MM.1S (cell line): Measurements from ENCODE around the gene NSD2.

Experiments used
- DNase-seq: peaks from one replicate; pipeline ENCODE4 v3.0.0-alpha.2; 2015
- H2AFZ ChIP-seq: fragments of 300-600 bp; sonication (generic); 2 replicates; pipeline ENCODE4 v1.6.0; 2016; ENCODE audit warnings: antibody characterized with exemption, low read length
- H3F3A ChIP-seq: fragments of 300-600 bp; sonication (generic); 2 replicates; pipeline ENCODE4 v1.6.1; 2016; ENCODE audit warnings: mild to moderate bottlenecking, antibody characterized with exemption, low read length, moderate library complexity, mixed read lengths; ENCODE audit not compliant: insufficient read depth
- H3K27ac ChIP-seq: fragments of 300-600 bp; sonication (generic); 2 replicates; pipeline ENCODE4 v1.5.1; 2016; ENCODE audit warnings: mild to moderate bottlenecking, low read length
- H3K27me3 ChIP-seq: fragments of 300-600 bp; sonication (generic); replicated peaks from 2 replicates; pipeline ENCODE4 v1.6.0; 2016; ENCODE audit warnings: low read length; ENCODE audit not compliant: insufficient read depth
- H3K36me3 ChIP-seq: fragments of 300-600 bp; sonication (generic); replicated peaks from 2 replicates; pipeline ENCODE4 v1.6.1; 2016; ENCODE audit warnings: mild to moderate bottlenecking, low read length, mixed read lengths; ENCODE audit not compliant: insufficient read depth
- H3K4me1 ChIP-seq: fragments of 300-600 bp; sonication (generic); 2 replicates; pipeline ENCODE4 v1.6.1; 2016; ENCODE audit warnings: low read length, mixed read lengths
- H3K4me2 ChIP-seq: fragments of 300-600 bp; sonication (generic); 2 replicates; pipeline ENCODE4 v1.6.0; 2016; ENCODE audit warnings: low read depth, low read length
- H3K4me3 ChIP-seq: fragments of 300-600 bp; sonication (generic); 2 replicates; pipeline ENCODE4 v1.5.1; 2016; ENCODE audit warnings: low read length, mixed read lengths
- H3K79me2 ChIP-seq: fragments of 300-600 bp; sonication (generic); 2 replicates; pipeline ENCODE4 v1.6.1; 2016; ENCODE audit warnings: mixed run types, low read length, mixed read lengths
- H3K9ac ChIP-seq: fragments of 300-600 bp; sonication (generic); 2 replicates; pipeline ENCODE4 v1.6.1; 2016; ENCODE audit warnings: low read length, mixed read lengths
- H3K9me2 ChIP-seq: fragments of 300-600 bp; sonication (generic); replicated peaks from 2 replicates; pipeline ENCODE4 v1.6.1; 2016; ENCODE audit warnings: mild to moderate bottlenecking, low read length, mixed read lengths; ENCODE audit not compliant: insufficient read depth
- H3K9me3 ChIP-seq: fragments of 300-600 bp; sonication (generic); replicated peaks from 2 replicates; pipeline ENCODE4 v1.6.1; 2016; ENCODE audit warnings: mild to moderate bottlenecking, low read length, mixed read lengths; ENCODE audit not compliant: insufficient read depth
- H4K20me1 ChIP-seq: fragments of 300-600 bp; sonication (generic); 2 replicates; pipeline ENCODE4 v1.6.1; 2016; ENCODE audit warnings: mild to moderate bottlenecking, low read length, moderate library complexity, mixed read lengths; ENCODE audit not compliant: insufficient read depth
- CTCF ChIP-seq: fragments of 300-600 bp; sonication (generic); IDR thresholded peaks from 2 replicates; pipeline ENCODE4 v1.5.1; 2016; ENCODE audit warnings: antibody characterized with exemption, low read length, mixed read lengths
- EZH2 ChIP-seq: fragments of 300-600 bp; sonication (generic); optimal IDR thresholded peaks from 2 replicates; pipeline ENCODE3; 2017; ENCODE audit warnings: low read depth, mild to moderate bottlenecking, antibody characterized with exemption, low read length, mixed read lengths
- EZH2phosphoT487 ChIP-seq: fragments of 300-600 bp; sonication (generic); IDR thresholded peaks from 2 replicates; pipeline ENCODE4 v1.6.1; 2018; ENCODE audit warnings: antibody characterized with exemption, low read length

The NSD2 gene

GRCh38 chr4:1983846-1984405, 112.7 kb downstream of the NSD2 start:
- no peak overlapping the region for H3K27ac ChIP-seq
- H3K9me2 ChIP-seq: no peaks in the 10 kb centered on the region
- no peaks in the 10 kb centered on the region for H3K27me3 ChIP-seq
- H3K4me1 ChIP-seq: no peaks in the 10 kb centered on the region
- no peaks in the 10 kb centered on the region for H3K79me2 ChIP-seq
- H4K20me1 ChIP-seq: no peaks in the 10 kb centered on the region
- H3K9ac ChIP-seq: no peak overlapping the region
- no peak for DNase-seq
- H2AFZ ChIP-seq: no peak overlapping the region
- TF ChIP-seq EZH2 (no peak), CTCF (no peak)
- no peak overlapping the region for H3K4me2 ChIP-seq
- H3F3A ChIP-seq: peaks cover 5% of the 10 kb centered on the region; the same call in 1 of the 2 replicates
- H3K9me3 ChIP-seq: no peaks in the 10 kb centered on the region
- H3K4me3 ChIP-seq: no peak overlapping the region
- peaks cover 6% of the 10 kb centered on the region; the same call in 1 of the 2 replicates for H3K36me3 ChIP-seq

- no peak for TF ChIP-seq EZH2phosphoT487
- TF ChIP-seq CTCF: no peak
- TF ChIP-seq EZH2: no peak
- no peaks in the 10 kb centered on the region for H3K9me2 ChIP-seq
- no peaks in the 10 kb centered on the region; the same call in 1 of the 2 replicates for H3K79me2 ChIP-seq
- H3K27ac ChIP-seq: no peak overlapping the region
- H3K27me3 ChIP-seq: no peaks in the 10 kb centered on the region
- no peaks in the 10 kb centered on the region for H3K4me1 ChIP-seq
- peaks cover 6% of the 10 kb centered on the region; the same call in 1 of the 2 replicates for H3K36me3 ChIP-seq
- H3F3A ChIP-seq: 0 out of 2 replicates have a peak, but pooled peaks cover 5% of the 10 kb centered on the region
- H4K20me1 ChIP-seq: no peaks in the 10 kb centered on the region
- DNase-seq: no peak
- H3K9me3 ChIP-seq: no peaks in the 10 kb centered on the region
- H3K9ac ChIP-seq: no peak overlapping the region
- no peak overlapping the region for H3K4me2 ChIP-seq
- no peak overlapping the region for H3K4me3 ChIP-seq
- no peak overlapping the region for H2AFZ ChIP-seq
These were observed 113.4 kb downstream of the NSD2 start for GRCh38 chr4:1984406-1985191.

- H3K4me1 ChIP-seq: no peaks in the 10 kb centered on the region
- no peak overlapping the region for H3K4me2 ChIP-seq
- no peak overlapping the region for H3K9ac ChIP-seq
- H4K20me1 ChIP-seq: no peaks in the 10 kb centered on the region
- H3K27ac ChIP-seq: no peak overlapping the region
- H3K9me3 ChIP-seq: no peaks in the 10 kb centered on the region
- no peaks in the 10 kb centered on the region for H3K27me3 ChIP-seq
- no peaks in the 10 kb centered on the region for H3K9me2 ChIP-seq
- H3F3A ChIP-seq: 0 out of 2 replicates have a peak, but pooled peaks cover 5% of the 10 kb centered on the region
- peaks cover 6% of the 10 kb centered on the region; the same call in 1 of the 2 replicates for H3K36me3 ChIP-seq
- no peak overlapping the region for H2AFZ ChIP-seq
- no peak for DNase-seq
- TF ChIP-seq EZH2 (no peak), EZH2phosphoT487 (no peak), CTCF (no peak)
- no peak overlapping the region for H3K4me3 ChIP-seq
- peaks cover 3% of the 10 kb centered on the region; the same call in 1 of the 2 replicates for H3K79me2 ChIP-seq
These were observed 114.1 kb downstream of the NSD2 start for GRCh38 chr4:1985294-1985693.
